Measurements from ENCODE around the gene LIPG.
"Not testable (repeated sequence)": the region's sequence is repeated elsewhere in the genome, so short reads cannot be mapped to it uniquely, and the experiment has no call there.

LIPG gene

DNA sequence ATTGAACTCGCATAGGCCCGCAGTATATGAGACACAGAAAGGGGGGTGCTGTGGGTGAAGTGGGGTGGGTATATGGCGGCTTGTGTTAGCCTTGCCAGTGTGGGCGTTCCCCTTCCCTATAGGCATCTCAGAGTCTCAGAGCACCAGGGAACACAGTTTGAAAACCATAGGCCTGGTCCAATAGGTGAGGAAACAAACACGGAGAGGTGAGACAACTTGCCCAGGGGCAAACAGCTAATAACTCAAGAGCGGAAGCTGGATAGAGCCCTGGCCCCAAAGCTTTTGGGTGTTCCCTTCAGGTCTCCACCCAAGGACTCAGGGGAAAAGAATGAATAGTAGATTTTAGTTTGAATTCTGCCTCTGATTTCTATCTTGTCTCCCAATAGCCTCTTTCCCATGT, 7.9 kb downstream of the LIPG start:
- in situ Hi-C loops (cut with HindIII; ENCODE audit: low sequenced_read_pairs) = no loop called here

DNA sequence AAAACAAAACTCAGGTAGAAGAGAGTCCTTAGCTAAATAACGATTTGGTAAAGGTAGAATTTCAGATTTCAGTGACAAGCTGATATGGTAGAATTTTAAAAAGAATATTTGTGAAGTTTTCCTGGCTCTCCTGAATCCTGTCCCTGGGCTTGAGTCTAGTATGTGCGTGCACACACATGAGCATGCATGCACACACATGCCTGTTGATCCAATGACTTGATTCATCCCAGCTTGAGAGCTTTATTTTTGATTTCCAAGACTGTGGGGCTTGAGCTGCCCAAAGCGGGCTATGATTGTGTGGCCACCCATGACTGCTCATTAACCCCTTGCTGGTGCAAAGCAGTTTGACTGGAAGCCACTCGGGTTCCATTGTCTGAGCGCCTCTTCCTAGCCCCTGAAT, 9.0 kb downstream of the LIPG start:
- in situ Hi-C loops (cut with HindIII; ENCODE audit: low sequenced_read_pairs) = no loop called here

DNA sequence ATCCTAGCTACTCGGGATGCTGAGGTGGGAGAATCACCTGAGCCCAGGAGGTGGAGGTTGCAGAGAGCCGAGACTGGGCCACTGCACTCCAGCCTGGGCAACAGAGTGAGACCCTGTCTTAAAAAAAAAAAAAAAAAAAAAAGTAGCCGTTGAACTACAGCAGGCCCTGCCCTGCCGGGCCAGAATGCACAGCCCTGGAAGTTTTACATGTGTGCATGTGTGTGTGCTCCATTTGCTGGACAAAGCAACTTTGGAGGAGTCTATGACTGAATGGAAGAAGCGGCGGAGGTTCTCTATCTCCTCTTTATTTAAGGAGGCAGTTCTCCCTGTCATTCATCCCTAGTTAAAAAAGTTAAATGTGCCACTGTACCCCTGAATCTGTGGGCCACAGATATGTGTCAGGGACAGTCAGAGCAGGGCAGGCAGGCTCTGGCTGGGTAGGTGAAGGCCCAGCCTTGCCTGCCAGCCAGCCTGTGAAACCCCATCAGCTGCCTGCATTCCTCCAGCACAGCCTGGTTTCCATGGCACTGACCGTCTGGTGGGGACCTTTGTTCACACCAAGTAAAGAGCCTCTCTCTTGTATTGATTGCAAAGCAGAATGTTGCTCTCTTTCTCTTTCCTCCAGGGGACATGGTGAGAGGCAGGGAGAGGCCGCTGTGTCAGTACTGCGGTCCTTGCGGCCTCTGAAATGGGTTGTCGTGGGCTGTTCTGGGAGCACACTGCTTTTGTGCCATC, 10.9 kb downstream of the LIPG start:
- in situ Hi-C loops (cut with HindIII; ENCODE audit: low sequenced_read_pairs) = no loop called here

DNA sequence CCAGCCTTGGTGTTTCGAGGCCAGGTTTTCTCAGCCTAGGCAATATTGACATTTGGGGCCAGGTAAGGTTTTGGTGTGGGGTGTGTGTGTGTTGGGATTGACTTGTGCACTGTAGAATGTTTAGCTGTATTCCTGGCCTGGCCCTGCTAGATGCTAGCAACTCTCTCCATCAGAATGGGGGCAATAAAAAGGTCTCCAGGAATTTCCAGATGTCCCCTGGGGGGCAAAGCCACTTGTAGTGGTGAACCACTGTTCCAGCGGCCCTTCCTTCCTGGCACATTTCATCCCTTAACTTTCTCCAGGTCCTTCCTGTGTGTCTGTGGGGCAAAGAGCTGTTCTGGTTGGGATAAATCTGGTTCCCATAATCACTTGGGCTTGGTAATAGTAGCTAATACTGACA, 12.0 kb downstream of the LIPG start:
- in situ Hi-C loops (cut with HindIII; ENCODE audit: low sequenced_read_pairs) = no loop called here

DNA sequence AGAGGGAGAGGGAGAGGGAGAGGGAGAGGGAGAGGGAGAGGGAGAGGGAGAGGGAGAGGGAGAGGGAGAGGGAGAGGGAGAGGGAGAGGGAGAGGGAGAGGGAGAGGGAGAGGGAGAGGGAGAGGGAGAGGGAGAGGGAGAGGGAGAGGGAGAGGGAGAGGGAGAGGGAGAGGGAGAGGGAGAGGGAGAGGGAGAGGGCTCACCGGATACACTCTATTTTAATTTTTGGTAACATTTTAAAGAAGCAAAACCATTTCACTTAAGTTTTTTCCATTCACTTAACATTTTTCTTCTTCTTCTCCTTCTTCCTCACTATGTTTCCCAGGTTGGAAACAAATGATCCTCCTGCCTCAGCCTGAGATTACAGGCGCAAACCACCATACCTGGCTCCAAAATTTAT, 17.2 kb downstream of the LIPG start:
- in situ Hi-C loops (cut with HindIII; ENCODE audit: low sequenced_read_pairs) = not testable (repeated sequence)

DNA sequence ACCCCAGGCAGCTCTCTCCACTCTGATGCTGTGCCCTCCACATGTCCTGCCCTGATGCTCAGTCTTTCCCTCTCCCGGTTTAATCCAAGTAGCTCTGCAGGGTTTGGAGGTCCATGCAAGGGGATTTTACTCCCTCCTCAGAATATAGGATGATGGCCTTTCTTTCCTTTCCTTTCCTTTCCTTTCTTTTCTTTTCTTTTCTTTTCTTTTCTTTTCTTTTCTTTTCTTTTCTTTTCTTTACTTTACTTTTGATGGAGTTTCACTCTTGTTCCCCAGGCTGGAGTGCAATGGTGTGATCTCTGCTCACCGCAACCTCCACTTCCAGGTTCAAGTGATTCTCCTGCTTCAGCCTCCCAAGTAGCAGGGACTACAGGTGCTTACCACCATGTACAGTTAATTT, 17.7 kb downstream of the LIPG start:
- in situ Hi-C loops (cut with HindIII; ENCODE audit: low sequenced_read_pairs) = not testable (repeated sequence)

DNA sequence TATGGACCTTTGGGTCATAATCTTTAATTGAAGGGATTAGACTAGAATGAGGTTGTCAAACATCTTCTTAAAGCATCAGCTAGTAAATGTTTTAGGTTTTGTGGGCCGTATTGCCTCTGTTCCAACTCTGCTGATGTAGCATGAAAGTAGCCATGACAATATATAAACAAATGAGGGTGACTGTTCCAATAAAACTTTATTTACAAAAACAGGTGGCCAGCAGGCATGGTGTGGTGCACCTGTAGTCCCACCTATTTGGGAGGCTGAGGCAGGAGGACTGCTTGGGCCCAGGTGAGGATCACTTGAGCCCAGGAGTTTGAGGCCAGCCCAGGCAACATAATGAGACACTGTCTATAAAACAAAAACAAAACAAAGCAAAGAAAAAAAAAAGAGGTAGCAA, 18.4 kb downstream of the LIPG start:
- in situ Hi-C loops (cut with HindIII; ENCODE audit: low sequenced_read_pairs) = no loop called here

DNA sequence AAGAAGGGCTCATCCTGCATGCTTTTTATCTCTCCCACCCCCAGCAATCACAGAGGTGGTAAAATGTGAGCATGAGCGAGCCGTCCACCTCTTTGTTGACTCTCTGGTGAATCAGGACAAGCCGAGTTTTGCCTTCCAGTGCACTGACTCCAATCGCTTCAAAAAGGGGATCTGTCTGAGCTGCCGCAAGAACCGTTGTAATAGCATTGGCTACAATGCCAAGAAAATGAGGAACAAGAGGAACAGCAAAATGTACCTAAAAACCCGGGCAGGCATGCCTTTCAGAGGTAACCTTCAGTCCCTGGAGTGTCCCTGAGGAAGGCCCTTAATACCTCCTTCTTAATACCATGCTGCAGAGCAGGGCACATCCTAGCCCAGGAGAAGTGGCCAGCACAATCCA, 19.5 kb downstream of the LIPG start:
- in situ Hi-C loops (cut with HindIII; ENCODE audit: low sequenced_read_pairs) = no loop called here

DNA sequence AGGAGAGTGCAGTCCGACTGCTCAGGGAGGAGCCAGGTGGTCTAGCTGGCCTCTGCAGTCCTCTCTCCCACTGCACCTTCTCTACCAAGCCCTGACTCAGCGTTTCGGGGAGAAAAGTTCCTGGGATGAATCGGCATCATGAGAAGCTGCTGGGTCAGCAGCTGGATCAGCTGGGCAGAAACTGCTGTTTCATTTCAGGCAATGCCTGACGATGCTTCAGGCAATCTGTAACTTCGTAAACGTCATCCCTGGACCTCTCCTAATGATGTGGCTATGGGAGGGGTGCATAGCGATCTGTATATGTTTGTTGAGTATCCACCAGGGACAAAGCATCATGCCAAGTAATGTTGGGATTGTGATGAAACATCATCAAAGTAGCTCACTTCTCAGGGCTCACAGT, 20.7 kb downstream of the LIPG start:
- in situ Hi-C loops (cut with HindIII; ENCODE audit: low sequenced_read_pairs) = no loop called here

DNA sequence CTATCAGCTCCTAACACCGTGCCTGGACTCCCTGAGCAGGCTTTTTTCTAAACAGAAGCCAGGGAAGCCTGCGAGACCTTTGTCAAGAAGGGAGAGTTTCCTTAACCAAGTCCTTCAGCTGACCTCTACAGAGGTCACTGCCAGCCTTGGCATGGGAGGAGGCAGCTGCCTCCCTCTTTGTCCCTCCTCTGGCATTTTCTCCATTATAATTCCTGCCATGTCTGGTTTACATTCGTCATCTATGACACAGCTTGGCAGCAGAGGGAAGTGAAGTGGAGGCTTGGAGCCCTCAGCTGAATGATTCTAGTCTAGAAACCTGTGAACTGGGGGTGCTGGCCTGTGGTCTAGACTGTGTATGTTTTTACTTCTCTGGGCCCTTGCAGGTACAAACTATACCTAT, 22.5 kb downstream of the LIPG start:
- in situ Hi-C loops (cut with HindIII; ENCODE audit: low sequenced_read_pairs) = no loop called here

DNA sequence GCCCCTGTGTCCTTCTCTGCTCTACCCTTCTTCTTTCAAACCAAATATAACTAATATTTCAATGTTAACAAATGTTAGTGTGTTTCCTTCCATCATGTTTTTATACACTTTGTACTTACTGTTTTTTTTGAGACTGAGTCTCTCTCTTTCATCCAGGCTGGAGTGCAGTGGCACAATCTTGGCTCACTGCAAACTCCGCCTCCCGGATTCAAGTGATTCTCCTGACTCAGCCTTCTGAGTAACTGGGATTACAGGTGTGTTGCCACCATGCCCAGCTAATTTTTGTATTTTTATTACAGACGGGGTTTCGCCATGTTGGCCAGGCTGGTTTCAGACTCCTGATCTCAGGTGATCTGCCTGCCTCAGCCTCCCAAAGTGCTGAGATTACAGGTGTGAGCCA, 23.1 kb downstream of the LIPG start:
- in situ Hi-C loops (cut with HindIII; ENCODE audit: low sequenced_read_pairs) = not testable (repeated sequence)

DNA sequence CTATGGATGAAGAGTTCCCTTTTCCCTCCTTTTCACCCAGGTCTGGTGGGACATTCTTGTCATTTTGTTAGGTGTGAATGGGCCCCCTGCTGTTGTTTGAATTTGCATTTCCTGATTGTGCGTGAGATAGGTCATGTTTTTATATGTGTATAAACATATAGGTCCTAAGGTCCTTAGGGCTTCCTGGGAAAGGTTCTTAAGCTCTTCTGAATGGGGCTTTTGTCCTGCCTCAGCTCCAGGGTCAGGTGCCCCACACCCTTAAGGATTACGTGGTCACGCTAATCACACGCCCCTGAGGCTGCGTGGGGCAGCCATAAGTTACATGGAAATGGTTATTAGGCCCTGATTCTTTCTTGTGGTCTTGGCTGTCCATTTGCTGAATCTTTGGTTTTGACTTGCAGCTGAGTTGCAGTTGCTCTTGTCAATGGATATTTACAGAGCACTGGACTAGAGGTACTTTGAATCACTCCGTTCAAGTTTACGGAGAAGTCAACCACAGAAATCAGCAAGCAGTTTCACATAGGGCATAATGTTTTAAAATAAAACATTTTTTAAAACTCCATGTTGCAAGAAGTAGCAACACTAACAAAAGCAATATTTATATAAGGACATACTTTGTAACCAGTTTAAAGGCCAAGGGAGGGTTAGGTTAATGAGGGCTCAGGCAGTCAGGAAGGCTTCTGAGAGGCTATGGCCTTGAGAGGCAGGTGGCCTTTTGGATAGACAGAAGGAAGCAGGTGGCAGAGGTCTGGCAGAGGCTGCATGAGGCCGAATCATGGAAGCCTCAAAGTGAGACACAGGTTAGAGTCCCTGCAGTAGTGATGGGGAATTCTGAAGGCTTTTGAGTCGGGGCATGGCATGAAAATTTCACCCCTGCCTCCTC, 24.2 kb downstream of the LIPG start:
- in situ Hi-C loops (cut with HindIII; ENCODE audit: low sequenced_read_pairs) = no loop called here

DNA sequence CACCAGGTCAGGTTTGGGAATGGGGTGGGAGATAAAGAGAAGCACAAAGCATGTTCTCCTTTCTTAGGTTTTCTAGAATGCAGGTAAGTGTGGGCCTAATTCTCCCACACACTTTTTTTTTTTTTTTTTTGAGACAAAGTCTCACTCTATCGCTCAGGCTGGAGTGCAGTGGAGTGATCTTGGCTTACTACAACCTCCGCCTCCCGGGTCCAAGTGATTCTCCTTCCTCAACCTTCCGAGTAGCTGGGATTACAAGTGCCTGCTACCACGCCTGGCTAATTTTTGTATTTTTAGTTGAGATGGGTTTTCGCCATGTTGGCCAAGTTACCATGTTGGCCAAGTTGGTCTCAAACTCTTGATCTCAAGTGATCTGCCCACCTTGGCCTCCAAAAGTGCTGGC, 26.3 kb downstream of the LIPG start:
- in situ Hi-C loops (cut with HindIII; ENCODE audit: low sequenced_read_pairs) = no loop called here

DNA sequence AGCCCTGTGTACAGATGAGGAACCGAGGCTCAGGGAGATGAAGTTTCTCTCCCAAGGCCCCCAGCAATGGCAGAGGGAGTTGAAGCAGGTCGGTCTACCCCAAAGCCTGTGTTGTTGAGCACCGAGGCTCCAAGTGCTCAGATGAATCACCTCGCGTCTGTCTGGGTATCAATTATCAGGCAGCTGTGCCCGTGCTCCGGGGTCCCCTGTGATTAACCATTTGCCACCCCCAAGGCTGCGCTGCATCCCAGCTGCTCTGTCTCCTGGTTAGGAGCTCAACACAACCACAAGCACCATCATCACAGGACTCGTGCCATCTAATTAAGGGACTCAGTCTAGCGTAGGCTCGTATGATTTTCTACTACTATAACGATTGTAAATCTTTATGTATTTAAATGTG, 27.1 kb downstream of the LIPG start:
- in situ Hi-C loops (cut with HindIII; ENCODE audit: low sequenced_read_pairs) = no loop called here

DNA sequence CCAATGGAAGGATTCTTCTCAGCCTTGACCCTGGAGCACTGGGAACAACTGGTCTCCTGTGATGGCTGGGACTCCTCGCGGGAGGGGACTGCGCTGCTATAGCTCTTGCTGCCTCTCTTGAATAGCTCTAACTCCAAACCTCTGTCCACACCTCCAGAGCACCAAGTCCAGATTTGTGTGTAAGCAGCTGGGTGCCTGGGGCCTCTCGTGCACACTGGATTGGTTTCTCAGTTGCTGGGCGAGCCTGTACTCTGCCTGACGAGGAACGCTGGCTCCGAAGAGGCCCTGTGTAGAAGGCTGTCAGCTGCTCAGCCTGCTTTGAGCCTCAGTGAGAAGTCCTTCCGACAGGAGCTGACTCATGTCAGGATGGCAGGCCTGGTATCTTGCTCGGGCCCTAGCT, 28.8 kb downstream of the LIPG start:
- in situ Hi-C loops (cut with HindIII; ENCODE audit: low sequenced_read_pairs) = no loop called here

DNA sequence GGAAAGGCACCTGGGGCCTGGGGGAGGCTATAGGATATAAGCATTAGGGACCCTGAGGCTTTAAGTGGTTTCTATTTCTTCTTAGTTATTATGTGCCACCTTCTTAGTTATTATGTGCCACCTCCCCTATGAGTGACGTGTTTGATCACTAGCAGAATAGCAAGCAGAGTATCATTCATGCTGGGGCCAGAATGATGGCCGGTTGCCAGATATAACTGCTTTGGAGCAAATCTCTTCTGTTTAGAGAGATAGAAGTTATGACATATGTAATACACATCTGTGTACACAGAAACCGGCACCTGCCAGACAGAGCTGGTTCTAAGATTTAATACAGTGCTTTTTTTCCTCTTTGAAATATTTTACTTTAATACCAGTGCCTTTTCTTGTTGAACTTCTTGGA, 29.4 kb downstream of the LIPG start:
- in situ Hi-C loops (cut with HindIII; ENCODE audit: low sequenced_read_pairs) = no loop called here

DNA sequence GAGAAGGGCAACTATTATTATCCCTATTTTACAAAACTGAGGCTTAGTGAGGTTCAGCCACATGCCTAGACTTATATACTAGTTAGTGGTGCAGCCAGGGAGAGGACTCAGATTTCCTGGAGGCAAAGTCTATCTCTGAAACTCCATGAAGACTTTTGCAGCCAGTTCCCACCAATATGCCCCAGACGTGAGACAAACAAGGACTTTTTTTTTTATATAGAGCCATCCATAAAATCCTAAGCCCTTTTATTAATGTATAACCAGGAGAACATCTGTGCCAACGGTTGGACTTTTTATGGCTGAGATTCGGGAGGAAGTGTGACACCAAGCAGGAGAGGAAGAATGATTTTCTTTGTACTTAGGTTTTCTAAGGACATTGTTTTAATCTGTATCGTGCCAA, 29.9 kb downstream of the LIPG start:
- in situ Hi-C loops (cut with HindIII; ENCODE audit: low sequenced_read_pairs) = no loop called here

DNA sequence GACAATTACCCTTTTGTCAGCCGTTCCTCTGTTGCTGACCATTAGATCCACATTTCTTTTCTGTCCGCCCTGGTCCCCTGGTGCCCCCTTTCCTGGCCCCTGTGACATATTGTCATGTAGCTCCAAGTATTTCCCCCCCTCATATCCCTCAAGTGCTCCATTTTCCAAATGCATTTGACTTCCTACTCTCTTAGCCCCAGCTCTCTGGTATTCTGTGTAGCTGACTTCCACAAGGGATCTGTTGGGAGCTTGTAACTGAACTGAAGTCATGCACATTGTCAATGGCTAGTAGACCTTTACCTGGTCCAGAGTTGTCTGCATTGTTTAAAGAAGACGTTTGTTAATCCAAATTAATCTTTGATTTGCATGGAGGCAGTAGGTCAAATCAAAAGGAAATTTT, 34.8 kb downstream of the LIPG start:
- in situ Hi-C loops (cut with HindIII; ENCODE audit: low sequenced_read_pairs) = no loop called here

DNA sequence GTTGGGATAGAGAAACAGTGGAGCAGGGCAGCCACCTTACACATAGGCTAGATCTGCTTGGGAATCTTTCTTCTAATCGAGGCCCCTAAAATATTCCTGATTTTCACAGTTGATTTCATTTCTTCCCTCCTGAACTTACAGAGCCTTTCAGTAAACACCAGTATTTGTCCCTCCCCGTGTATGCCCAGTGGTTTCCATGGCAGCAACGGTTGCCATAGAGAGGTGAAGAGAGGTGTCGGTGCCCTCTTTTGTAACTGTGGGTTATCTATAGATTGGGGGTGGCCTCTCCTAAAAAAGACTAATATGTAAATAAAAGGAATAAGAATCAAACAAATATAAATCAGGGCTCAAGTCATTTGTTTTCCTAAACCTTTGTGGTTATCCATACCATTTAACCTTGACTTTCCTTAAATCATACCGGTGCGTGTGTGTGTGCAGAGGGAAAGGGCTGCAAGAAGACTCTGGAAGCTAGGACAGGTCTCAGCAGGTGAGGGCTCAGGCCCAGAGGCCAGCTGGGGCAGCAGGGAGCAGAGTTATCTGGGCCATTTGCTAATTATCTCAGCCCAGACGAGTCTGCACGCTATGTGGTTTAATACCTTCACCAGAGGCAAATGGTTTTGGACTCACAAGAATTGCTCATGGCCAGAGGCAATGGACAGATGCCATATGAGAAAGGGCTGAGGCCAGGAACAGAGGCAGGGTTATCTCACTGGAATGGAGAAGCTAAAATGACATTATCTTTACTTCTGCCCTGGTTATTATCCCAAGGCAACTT, 35.5 kb downstream of the LIPG start:
- in situ Hi-C loops (cut with HindIII; ENCODE audit: low sequenced_read_pairs) = no loop called here

DNA sequence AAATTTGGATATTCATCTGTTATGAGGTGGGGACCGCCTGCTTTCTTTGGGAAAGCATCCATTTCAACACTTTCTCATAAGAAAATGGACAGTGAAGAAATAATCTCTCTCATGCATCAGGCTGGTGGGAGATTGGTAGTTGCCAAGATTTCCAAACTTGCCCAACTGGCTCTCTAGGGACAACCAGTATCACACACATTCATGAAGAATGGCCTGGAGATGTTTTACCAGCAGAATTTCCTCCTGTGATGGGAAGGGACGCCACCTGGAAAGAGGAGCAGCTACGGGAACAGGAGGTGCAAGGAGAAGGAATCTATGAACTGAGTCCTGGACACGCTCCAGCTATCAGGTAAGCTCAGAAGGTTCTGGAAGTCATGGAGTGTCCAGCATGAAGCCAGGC, 39.4 kb downstream of the LIPG start:
- in situ Hi-C loops (cut with HindIII; ENCODE audit: low sequenced_read_pairs) = no loop called here

DNA sequence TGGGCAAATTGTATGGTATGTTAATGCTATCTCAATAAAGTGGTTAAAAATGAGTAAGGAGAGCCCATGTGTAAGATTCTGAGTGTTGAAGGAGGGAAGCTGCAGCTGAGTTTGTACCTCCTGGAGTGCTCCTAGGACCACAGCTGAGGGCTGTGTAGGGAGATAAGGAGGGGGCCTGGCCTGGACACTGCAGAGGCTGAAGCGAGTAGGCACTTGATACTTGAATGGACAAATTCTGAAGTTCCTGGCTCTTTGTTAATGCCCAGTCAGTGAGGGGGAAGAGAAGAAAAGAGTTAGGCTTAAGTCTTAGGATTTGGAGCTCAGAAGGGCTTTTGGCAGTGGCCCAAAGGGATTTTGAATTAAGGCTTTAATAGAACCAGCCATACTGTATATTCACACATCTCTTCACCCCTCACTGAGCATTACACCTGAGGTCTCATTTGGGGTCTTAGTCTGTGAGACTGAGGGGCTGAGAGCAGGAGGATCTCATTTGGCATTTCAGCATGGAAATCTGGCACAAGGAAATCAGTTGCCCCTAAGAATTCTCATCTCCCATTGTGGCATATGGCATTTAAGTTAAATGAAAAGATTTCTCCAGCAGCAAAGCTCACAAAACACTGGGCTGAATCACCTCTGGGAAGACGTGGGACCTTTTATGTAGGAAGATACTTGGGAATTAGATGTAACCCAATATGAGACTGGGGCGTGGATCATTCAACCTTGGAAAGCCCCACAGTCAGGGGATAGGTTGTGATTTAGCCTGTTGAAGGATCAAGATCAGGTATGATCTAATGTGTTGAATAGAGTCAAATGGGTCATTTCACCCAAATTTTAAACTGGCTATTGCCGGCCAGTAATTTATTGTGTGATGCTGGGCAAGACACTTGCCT, 46.8 kb downstream of the LIPG start:
- in situ Hi-C loops (cut with HindIII; ENCODE audit: low sequenced_read_pairs) = no loop called here

Data from DLD1 (cell line).